Progenitor cell of endocrine pancreas (in vitro differentiated cells): ENCODE data around the gene GABRR2. TPM values are rescaled to one million over a fixed set of nuclear protein-coding genes. Genes with fewer than 3 reads are reported as not detected.

Experiments
- DNase-seq: peaks from one replicate; pipeline ENCODE4 v3.0.0; 2021; ENCODE audit warnings: low spot score; ENCODE audit not compliant: unreplicated experiment
- H3K27ac Mint-ChIP-seq: 2 replicates; pipeline ENCODE4 v1.8.0; 2021; ENCODE audit warnings: mild to moderate bottlenecking, moderate library complexity, mixed read lengths
- H3K27me3 Mint-ChIP-seq: 2 replicates; pipeline ENCODE4 v1.8.0; 2021; ENCODE audit warnings: mixed read lengths
- H3K36me3 Mint-ChIP-seq: 2 replicates; pipeline ENCODE4 v1.8.0; 2022; ENCODE audit warnings: mixed read lengths; ENCODE audit not compliant: insufficient read depth
- H3K4me1 Mint-ChIP-seq: 2 replicates; pipeline ENCODE4 v1.8.0; 2021; ENCODE audit warnings: low read depth, mixed read lengths
- H3K4me3 Mint-ChIP-seq: 2 replicates; pipeline ENCODE4 v1.8.0; 2021; ENCODE audit warnings: low read depth, mild to moderate bottlenecking, moderate library complexity, mixed read lengths
- H3K9me3 Mint-ChIP-seq: 2 replicates; pipeline ENCODE4 v1.8.0; 2021; ENCODE audit warnings: low read depth, mixed read lengths
- CTCF ChIP-seq: fragments of 200-600 bp; sonication (generic); IDR thresholded peaks from one replicate; pipeline ENCODE4 v1.5.0; 2021; ENCODE audit warnings: antibody characterized with exemption, mild to moderate bottlenecking; ENCODE audit not compliant: unreplicated experiment
- total RNA-seq: library from RNA; stranded (reverse); gene quantifications from 2 replicates; pipeline ENCODE4 v1.2.1, GENCODE V29; 2021

GABRR2 gene
- total RNA-seq, 1 donor from 2014 or later: 0.53 TPM

DNA sequence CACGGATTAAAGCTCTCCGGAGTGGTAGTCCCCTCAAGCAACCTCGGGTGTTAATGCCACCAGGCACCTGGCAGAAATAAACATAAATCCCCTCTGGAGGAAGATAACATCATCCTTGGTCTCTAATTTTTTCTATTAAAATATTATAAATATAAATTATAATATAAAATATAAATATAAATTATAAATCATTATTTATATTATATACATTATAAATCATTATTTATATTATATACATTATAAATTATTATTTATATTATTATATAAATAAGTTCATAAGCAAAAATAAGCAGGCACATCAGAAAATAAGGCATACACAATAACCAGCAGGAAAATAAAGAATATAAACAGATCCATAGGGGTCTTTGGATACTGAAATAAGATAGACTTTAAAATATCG, 39.2 kb downstream of the GABRR2 start:
- no peak for DNase-seq
- no peaks in the 10 kb centered on the region for H3K27me3 Mint-ChIP-seq
- no peak overlapping the region for H3K4me3 Mint-ChIP-seq
- no peaks in the 10 kb centered on the region for H3K9me3 Mint-ChIP-seq
- H3K36me3 Mint-ChIP-seq: no peaks in the 10 kb centered on the region
- H3K27ac Mint-ChIP-seq: no peak overlapping the region
- peaks cover 5% of the 10 kb centered on the region for H3K4me1 Mint-ChIP-seq
- no peak for TF ChIP-seq CTCF

DNA sequence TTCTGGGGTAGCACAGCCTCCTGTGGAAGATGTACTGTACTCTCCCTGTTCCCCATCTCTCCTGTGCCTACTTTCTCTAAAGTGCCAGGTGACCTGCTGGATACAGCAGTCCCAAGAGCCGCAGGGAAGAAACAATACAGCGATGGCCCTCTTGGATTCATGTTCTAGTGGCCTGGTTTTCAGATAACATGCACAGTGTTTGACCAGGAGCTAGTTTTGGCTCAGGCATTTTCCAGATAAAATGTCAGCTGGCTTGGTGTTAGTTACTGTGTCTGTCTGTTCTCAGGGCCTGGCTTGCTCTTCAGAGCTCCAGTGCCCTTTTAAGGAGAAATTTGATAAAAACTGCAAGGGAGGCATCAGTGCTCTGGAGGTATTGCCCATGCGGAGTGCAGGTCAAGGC, 41.3 kb downstream of the GABRR2 start:
- H3K36me3 Mint-ChIP-seq: no peaks in the 10 kb centered on the region
- DNase-seq: no peak

DNA sequence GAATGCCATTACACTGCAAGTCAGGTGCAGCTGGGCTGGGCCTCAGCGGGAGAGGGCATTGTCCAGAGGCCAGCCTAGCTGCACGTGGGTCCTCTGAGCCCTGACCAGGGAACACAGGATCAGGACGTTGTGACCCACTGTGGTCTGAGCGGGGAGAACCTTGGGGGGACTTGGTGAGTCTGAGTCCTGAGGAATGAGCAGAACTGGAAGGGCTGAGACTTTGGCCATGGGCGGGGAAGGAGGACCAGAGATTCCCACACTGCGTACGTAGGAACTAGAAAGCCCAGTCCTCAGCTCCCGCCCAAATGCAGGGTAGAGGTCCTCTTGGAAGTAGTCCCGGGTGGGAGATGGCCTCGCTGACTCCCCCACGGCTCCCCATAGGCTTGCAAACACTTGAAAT, 42.5 kb downstream of the GABRR2 start:
- H3K4me1 Mint-ChIP-seq: peaks cover 5% of the 10 kb centered on the region
- TF ChIP-seq CTCF: no peak
- H3K4me3 Mint-ChIP-seq: no peak overlapping the region
- H3K9me3 Mint-ChIP-seq: no peaks in the 10 kb centered on the region
- H3K36me3 Mint-ChIP-seq: no peaks in the 10 kb centered on the region
- no peak for DNase-seq
- H3K27me3 Mint-ChIP-seq: peaks cover 2% of the 10 kb centered on the region
- H3K27ac Mint-ChIP-seq: no peak overlapping the region

More for the DNA sequence above, 41.3 kb downstream of the GABRR2 start:
- H3K27ac Mint-ChIP-seq: no peak overlapping the region
- no peak for TF ChIP-seq CTCF
- no peak overlapping the region for H3K4me3 Mint-ChIP-seq
- no peaks in the 10 kb centered on the region for H3K27me3 Mint-ChIP-seq
- peaks cover 5% of the 10 kb centered on the region for H3K4me1 Mint-ChIP-seq
- H3K9me3 Mint-ChIP-seq: no peaks in the 10 kb centered on the region

- TF ChIP-seq CTCF: no peak
- H3K36me3 Mint-ChIP-seq: no peaks in the 10 kb centered on the region
- H3K4me1 Mint-ChIP-seq: peaks cover 5% of the 10 kb centered on the region
- DNase-seq: no peak
- H3K4me3 Mint-ChIP-seq: no peak overlapping the region
- H3K9me3 Mint-ChIP-seq: no peaks in the 10 kb centered on the region
- H3K27me3 Mint-ChIP-seq: peaks cover 3% of the 10 kb centered on the region
- H3K27ac Mint-ChIP-seq: no peak overlapping the region
Measured at GRCh38 chr6:89270951-89271721, 44.0 kb downstream of the GABRR2 start.

DNA sequence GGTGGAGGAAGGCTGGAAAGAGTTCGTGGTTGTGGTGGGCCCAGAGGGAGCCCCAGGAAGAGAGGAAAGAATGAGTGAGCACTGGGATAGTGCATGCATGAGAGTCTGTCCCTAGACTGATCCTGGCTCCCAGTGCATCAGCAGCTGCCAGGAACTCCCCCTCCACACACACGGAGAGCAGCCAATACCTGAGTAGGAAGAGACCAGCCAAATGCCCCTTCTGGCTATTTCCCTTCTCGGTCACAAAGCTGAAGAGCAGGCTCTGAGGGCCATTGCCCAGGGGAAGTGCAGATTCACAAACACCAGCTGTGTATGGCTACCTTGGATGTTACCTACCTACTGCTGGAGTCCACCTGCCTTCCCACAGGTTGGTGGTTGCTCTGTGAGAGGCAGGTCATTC, 45.1 kb downstream of the GABRR2 start:
- H3K4me3 Mint-ChIP-seq: no peak overlapping the region
- TF ChIP-seq CTCF: no peak
- H3K27me3 Mint-ChIP-seq: peaks cover 3% of the 10 kb centered on the region
- H3K4me1 Mint-ChIP-seq: peaks cover 5% of the 10 kb centered on the region
- no peak for DNase-seq
- no peaks in the 10 kb centered on the region for H3K9me3 Mint-ChIP-seq
- H3K27ac Mint-ChIP-seq: no peak overlapping the region
- no peaks in the 10 kb centered on the region for H3K36me3 Mint-ChIP-seq
